Activated naive CD4-positive, alpha-beta T cell treated with anti-CD3 and anti-CD28 coated beads for 36 hours (primary cell): ENCODE data around the gene TM4SF5. TPM values are rescaled to one million over a fixed set of nuclear protein-coding genes. Genes with fewer than 3 reads are reported as not detected.
A peak's percentile ranks its signal among the peaks of the same experiment; 100 is the strongest.

Experiments
- CTCF ChIA-PET: fragments of 350-600 bp; sonication (Branson Sonifier 250); formaldehyde crosslinking; loops from one replicate; lab custom pipeline; 2021; ENCODE audit warnings: antibody characterized with exemption; lab: Charles Lee
- DNase-seq: peaks from one replicate; pipeline ENCODE4 v3.0.0-alpha.2; 2020
- H3K27ac Mint-ChIP-seq: one replicate; pipeline ENCODE4 v1.8.0; 2021; ENCODE audit warnings: mild to moderate bottlenecking, mixed read lengths
- H3K27me3 Mint-ChIP-seq: one replicate; pipeline ENCODE4 v1.8.0; 2021; ENCODE audit warnings: low read depth, mixed read lengths
- H3K36me3 Mint-ChIP-seq: one replicate; pipeline ENCODE4 v1.8.0; 2021; ENCODE audit warnings: low read depth, mixed read lengths
- H3K4me1 Mint-ChIP-seq: one replicate; pipeline ENCODE4 v1.8.0; 2021; ENCODE audit warnings: low read depth, mixed read lengths
- H3K4me3 Mint-ChIP-seq: one replicate; pipeline ENCODE4 v1.8.0; 2021; ENCODE audit warnings: mild to moderate bottlenecking, moderate library complexity, mixed read lengths
- H3K9me3 Mint-ChIP-seq: one replicate; pipeline ENCODE4 v1.8.0; 2021; ENCODE audit warnings: mixed read lengths
- intact Hi-C: fragments of 100-400 bp; cut with micrococcal nuclease; formaldehyde crosslinking; loops from one replicate; pipeline ENCODE4 v1.15.1; 2023
- total RNA-seq, 2 experiments: library from RNA; stranded (reverse); gene quantifications; one replicate each; pipeline ENCODE4 v1.2.3, GENCODE V29; 2021

The TM4SF5 gene
- total RNA-seq, 2 experiments from 2014 or later = not detected

DNA sequence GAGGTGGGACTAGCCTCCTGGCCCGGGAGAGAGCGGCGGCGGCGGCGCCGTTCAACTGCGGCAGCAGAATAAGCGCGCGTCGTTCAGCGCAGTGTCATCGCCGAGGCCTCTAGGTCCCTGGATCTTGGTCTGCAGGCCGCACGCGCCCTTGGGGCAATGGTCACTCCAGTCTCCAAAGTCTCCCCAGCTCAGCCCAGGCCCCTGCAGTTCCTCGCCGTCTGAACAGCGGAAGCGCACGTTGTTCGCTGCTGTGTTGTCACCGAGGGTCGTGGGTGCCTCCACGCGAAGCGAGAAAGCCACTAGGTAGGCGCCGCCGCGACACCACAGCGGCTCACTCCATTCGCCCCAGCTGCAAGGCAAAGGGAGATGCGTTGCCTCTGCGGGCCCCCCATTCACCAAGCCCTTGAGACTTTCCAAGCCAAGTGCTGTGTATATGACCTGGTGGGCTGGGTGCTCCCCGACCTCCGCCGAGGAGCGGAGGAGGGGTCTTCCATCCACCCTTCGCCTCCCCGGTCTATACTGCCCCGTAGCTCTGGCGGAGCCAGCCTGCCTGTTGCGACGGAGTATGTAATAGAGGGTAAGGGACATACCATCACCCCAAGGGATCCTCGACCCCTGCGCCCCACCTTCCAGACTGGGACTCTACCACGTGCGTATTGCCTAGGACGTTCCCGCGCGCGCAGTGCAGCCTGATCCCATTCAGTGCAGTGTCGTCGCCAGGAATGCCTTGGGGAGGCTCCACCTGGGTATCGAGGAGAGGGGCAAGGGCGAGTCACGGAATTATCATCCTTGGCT, 13.8 kb downstream of the TM4SF5 start:
- intact Hi-C loops = loop anchor here (10.0 kb wide), 1 partner anchor 221 kb away; the partner anchor contains the start of gene GGT6
- Mint-ChIP-seq H3K4me3 (peak overlapping the region; percentile 36), H3K4me1 (peaks cover 26% of the 10 kb centered on the region), H3K27ac (no peak overlapping the region), H3K27me3 (peaks cover 69% of the 10 kb centered on the region), H3K36me3 (peaks cover 2% of the 10 kb centered on the region), H3K9me3 (no peaks in the 10 kb centered on the region)
- CTCF ChIA-PET = interaction anchor here (1.2 kb wide), 1 partner anchor 11 kb away, joined by 3 read pairs; no protein-coding TSS in a partner anchor
- no peak for DNase-seq

DNA sequence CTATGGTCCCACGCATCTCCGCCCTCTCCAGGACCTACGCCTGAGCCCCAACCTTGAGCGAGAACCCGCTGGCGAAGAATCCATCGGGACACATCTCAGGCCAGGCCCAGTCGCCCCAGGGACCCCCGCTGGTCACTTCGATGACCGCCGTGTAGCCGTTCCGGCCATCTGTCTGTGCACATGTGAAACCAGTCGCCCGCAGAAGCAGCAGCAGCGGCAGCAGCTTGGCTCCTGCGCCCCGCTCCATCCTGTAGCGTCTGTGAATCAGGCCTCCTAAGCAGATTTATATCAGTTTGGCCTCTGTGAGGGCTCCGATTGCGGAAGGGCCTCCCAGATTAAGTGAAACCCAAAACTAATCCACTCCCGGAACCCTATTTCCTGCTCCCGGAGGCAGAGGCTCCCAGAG, 14.4 kb downstream of the TM4SF5 start, which contains the start of gene VMO1:
Gene VMO1, minus strand, starts transcription at position 259 of the 406 bp plus-strand sequence. Its CDS starts 12 bp downstream, at position 247.
- DNase-seq = peak; percentile 26
- CTCF ChIA-PET = interaction anchor here (0.7 to 1.2 kb wide), 3 partner anchors 11 to 99 kb away, joined by 3 to 4 read pairs (median 4); no protein-coding TSS in a partner anchor
- peak within 1 kb of the TSS; percentile 36 for H3K4me3 Mint-ChIP-seq
- peaks cover 66% of the 10 kb centered on the region for H3K27me3 Mint-ChIP-seq
- H3K27ac Mint-ChIP-seq = no peak within 1 kb of the TSS
- H3K9me3 Mint-ChIP-seq = no peaks in the 10 kb centered on the region
- intact Hi-C loops = loop anchor here (10.0 kb wide), 1 partner anchor 221 kb away; the partner anchor contains the start of gene GGT6
- H3K4me1 Mint-ChIP-seq = peaks cover 31% of the 10 kb centered on the region
- H3K36me3 Mint-ChIP-seq = peaks cover 2% of the 10 kb centered on the region

DNA sequence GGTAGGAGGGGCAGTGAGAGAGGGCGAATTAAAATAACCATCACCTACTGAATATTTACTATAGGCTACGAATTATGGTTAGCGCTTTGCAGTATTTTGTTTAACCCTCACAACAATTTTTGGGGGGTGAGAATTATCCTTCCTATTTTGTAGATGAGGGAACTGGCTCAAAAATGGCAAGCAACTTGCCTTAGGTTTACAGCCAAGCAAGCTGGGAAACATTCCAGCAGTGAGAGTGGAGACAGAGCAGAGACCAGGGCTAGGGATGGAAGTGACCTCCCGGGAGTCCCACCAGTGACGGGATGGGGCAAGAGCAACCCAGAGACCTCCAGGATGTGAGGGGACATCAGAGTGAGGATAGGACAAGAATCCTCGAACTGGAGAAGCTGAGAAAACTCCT, 14.8 kb downstream of the TM4SF5 start:
- CTCF ChIA-PET = interaction anchor here (0.7 to 1.2 kb wide), 4 partner anchors 12 to 99 kb away, joined by 3 to 4 read pairs (median 4); no protein-coding TSS in a partner anchor
- H3K27me3 Mint-ChIP-seq = peaks cover 66% of the 10 kb centered on the region

DNA sequence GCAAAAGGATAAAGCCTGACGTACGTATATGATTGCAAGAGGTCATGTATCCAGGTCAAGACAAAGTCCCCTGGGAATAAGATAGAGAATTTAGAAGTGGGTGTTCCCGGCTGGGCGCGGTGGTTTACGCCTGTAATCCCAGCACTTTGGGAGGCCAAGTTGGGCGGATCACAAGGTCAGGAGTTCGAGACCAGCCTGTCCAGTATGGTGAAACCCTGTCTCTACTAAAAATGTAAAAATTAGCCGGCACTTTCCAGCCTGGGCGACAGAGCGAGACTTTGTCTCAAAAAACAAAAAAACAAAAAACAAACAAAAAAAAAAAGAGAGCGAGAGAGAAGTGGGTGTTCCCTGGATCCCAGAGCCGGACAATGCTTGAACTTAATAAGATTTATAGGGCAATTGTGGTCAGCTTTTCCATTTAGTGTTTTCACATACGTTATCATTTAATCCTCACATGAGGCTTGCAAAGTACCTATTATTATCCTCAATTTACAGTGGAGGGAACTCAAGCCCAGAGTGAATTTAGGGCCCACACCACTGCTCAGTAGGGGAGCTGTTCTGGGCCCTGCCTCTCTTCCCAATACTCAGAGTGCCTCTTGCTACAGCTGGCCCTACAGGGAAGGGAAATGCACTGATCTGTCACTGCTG, 16.6 kb downstream of the TM4SF5 start:
- peak overlapping the region; percentile 85 for H3K4me3 Mint-ChIP-seq
- peaks cover 53% of the 10 kb centered on the region for H3K27me3 Mint-ChIP-seq
- no peaks in the 10 kb centered on the region for H3K9me3 Mint-ChIP-seq
- CTCF ChIA-PET = interaction anchor here (0.7 to 3.0 kb wide), 7 partner anchors 8 to 111 kb away, joined by 3 to 10 read pairs (median 3); partner anchors contain the start of genes C17orf107, PLD2 and PSMB6
- H3K4me1 Mint-ChIP-seq = peaks cover 33% of the 10 kb centered on the region
- no peak overlapping the region for H3K27ac Mint-ChIP-seq
- intact Hi-C loops = loop anchor here (10.0 kb wide), 1 partner anchor 223 kb away; the partner anchor contains the start of gene GGT6
- DNase-seq = no peak
- peaks cover 2% of the 10 kb centered on the region for H3K36me3 Mint-ChIP-seq

More for the DNA sequence above, 14.8 kb downstream of the TM4SF5 start:
- Mint-ChIP-seq H3K4me3 (no peak overlapping the region), H3K36me3 (peaks cover 2% of the 10 kb centered on the region), H3K27ac (no peak overlapping the region), H3K4me1 (peaks cover 33% of the 10 kb centered on the region), H3K9me3 (no peaks in the 10 kb centered on the region)
- no peak for DNase-seq
- intact Hi-C loops = loop anchor here (10.0 kb wide), 1 partner anchor 222 kb away; the partner anchor contains the start of gene GGT6

DNA sequence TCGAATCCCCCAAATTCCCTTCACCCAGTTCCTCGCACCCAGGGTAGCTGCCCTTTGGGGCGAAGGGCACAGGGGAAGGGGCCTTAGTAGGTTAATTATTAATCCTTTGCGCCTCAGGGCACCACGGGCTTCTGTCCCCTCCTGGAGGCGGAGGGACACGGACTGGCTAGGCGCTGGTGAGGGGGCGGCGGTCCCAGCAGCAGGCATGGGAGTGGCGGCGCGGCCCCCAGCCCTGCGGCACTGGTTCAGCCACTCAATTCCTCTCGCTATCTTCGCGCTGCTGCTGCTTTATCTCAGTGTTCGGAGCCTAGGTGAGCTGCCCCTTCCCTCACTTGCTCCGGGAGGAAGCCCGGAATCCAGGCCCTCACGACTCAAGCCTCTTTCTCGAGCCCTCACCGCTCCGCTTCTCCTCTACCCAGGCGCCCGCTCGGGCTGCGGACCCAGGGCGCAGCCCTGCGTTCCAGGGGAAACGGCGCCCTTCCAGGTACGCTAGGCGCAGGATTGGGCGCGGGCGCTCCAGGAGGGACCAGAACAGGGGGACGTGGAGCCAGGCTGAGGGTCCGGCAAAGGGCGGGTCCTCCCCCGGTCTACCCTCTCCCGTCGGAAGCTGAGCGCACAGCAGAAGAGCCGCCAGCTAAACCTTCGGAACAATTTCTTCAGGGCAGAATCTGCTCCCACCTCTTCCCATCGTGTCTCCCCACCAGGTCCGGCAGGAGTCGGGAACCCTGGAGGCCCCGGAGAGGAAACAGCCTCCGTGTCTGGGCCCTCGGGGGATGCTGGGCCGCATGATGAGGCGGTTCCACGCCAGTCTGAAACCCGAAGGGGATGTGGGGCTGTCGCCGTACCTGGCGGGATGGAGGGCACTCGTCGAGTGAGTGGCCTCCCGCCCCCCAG, 17.4 kb downstream of the TM4SF5 start, which contains the start of gene GLTPD2:
Gene GLTPD2, plus strand, starts transcription at position 158 of the 894 bp plus-strand sequence. Its CDS starts 48 bp downstream, at position 206.
- no peak for DNase-seq

DNA sequence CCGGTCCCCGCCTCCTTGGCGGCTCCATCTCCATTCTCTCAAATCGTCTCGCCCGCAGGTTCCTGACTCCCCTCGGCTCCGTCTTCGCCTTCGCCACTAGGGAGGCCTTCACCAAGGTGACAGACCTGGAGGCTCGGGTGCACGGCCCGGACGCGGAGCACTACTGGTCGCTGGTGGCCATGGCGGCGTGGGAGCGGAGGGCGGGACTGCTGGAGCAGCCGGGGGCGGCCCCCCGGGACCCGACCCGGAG, 17.9 kb downstream of the TM4SF5 start:
- Mint-ChIP-seq H3K36me3 (peaks cover 2% of the 10 kb centered on the region), H3K27ac (peak overlapping the region; percentile 46), H3K9me3 (no peaks in the 10 kb centered on the region), H3K4me1 (peaks cover 31% of the 10 kb centered on the region), H3K27me3 (peaks cover 40% of the 10 kb centered on the region), H3K4me3 (peak overlapping the region; percentile 85)
- DNase-seq = no peak
- CTCF ChIA-PET = interaction anchor here (0.7 to 3.0 kb wide), 21 partner anchors 8 to 232 kb away, joined by 3 to 12 read pairs (median 4); partner anchors contain the start of genes ARRB2, CHRNE, PLD2 and RNF167
- intact Hi-C loops = loop anchor here (10.0 kb wide), 1 partner anchor 225 kb away; the partner anchor contains the start of gene GGT6

More for the DNA sequence above, 17.4 kb downstream of the TM4SF5 start, which contains the start of gene GLTPD2:
- CTCF ChIA-PET = interaction anchor here (0.7 to 3.0 kb wide), 15 partner anchors 9 to 232 kb away, joined by 3 to 12 read pairs (median 3); partner anchors contain the start of genes ARRB2, C17orf107, CHRNE and PLD2
- intact Hi-C loops = loop anchor here (10.0 kb wide), 1 partner anchor 224 kb away; the partner anchor contains the start of gene GGT6
- Mint-ChIP-seq H3K4me3 (peak within 1 kb of the TSS; percentile 85), H3K27ac (peak within 1 kb of the TSS; percentile 46), H3K27me3 (peaks cover 46% of the 10 kb centered on the region), H3K4me1 (peaks cover 33% of the 10 kb centered on the region), H3K9me3 (no peaks in the 10 kb centered on the region), H3K36me3 (peaks cover 2% of the 10 kb centered on the region)

DNA sequence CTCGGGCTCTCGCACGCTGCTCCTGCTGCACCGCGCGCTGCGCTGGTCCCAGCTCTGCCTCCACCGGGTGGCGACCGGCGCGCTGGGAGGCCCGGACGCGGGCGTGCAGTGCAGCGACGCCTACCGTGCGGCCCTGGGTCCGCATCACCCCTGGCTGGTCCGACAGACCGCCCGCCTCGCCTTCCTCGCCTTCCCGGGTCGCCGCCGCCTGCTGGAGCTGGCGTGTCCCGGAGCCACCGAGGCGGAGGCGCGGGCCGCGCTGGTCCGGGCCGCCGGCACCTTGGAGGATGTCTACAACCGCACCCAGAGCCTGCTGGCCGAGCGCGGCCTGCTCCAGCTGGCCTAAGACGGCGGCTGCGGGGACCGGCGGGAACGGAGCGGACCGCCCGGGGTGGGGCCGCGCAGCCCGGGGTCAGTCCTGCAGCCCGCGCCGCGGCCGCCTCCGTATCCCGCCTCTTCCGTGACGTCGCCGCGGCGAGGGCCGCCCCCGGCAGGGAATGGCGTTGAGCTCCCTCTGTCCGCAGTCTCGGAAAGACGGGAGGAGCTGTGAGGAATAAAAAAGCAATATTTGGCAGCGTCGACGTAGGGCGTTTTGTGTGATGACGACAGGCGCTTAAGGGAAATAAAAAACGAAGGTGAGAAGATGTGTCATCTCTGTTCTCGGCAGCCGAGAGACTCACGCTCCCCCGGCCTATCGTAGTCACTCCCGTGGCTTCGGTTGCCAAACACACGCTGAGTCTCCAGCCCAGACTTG, 18.4 kb downstream of the TM4SF5 start:
- CTCF ChIA-PET = interaction anchor here (0.6 to 3.0 kb wide), 28 partner anchors 8 to 233 kb away, joined by 3 to 12 read pairs (median 4); partner anchors contain the start of genes ARRB2, CHRNE, PLD2 and RNF167
- no peaks in the 10 kb centered on the region for H3K9me3 Mint-ChIP-seq
- peaks cover 2% of the 10 kb centered on the region for H3K36me3 Mint-ChIP-seq
- H3K4me1 Mint-ChIP-seq = peaks cover 30% of the 10 kb centered on the region
- DNase-seq = peak; percentile 93
- peak overlapping the region; percentile 95 for H3K27ac Mint-ChIP-seq
- peak overlapping the region; percentile 85 for H3K4me3 Mint-ChIP-seq
- intact Hi-C loops = loop anchor here (1.0 to 10.0 kb wide), 9 partner anchors 17 to 225 kb away; partner anchors contain the start of genes ARRB2, CXCL16, GGT6 and MED11
- peaks cover 38% of the 10 kb centered on the region for H3K27me3 Mint-ChIP-seq

DNA sequence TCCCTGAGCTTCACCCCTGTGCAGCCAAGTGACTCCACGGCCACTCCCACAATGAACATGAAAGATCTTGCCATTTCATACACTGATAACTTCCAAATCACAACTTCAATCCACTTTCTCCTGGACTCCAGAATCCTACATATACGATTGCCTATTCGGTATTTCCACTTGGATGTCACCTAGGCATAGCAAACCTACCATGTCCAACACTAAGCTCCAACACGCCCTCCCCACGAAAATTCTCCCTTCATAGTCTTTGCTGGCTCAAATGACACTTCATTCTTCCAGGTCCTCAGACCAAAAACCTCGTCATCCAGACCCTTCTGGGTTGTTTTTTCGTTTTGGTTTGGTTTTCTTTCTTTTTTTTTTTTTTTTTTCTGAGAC, 19.0 kb downstream of the TM4SF5 start:
- no peak for DNase-seq
- H3K4me1 Mint-ChIP-seq = peaks cover 30% of the 10 kb centered on the region
- H3K9me3 Mint-ChIP-seq = no peaks in the 10 kb centered on the region
- H3K36me3 Mint-ChIP-seq = peaks cover 2% of the 10 kb centered on the region
- H3K27ac Mint-ChIP-seq = peak overlapping the region; percentile 95
- H3K4me3 Mint-ChIP-seq = peak overlapping the region; percentile 85
- H3K27me3 Mint-ChIP-seq = peaks cover 32% of the 10 kb centered on the region
- CTCF ChIA-PET = interaction anchor here (0.6 to 3.0 kb wide), 22 partner anchors 8 to 226 kb away, joined by 3 to 12 read pairs (median 4); partner anchors contain the start of genes ARRB2, PLD2, RNF167 and SLC25A11
- intact Hi-C loops = loop anchor here (1.0 to 2.0 kb wide), 8 partner anchors 17 to 158 kb away; partner anchors contain the start of genes ARRB2, CXCL16, MED11 and MINK1

DNA sequence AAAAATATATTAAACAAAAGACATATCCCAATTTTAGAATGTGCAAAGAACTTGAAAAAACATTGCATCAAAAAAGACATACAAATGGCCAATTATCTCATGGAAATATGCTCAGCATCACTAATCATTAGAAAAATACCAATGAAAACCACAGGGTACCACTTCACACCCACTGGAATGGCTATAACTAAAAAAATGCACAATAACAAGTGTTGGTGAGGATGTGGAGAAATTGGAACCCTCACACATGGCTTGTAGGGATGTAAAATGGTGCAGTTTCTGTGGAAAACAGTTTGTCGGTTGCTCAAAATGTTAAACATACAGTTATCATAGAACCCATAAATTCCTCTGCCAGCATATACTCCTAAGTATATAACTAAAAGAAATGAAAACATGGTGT, 23.5 kb downstream of the TM4SF5 start:
- DNase-seq = no peak
- Mint-ChIP-seq H3K9me3 (no peaks in the 10 kb centered on the region), H3K36me3 (peaks cover 11% of the 10 kb centered on the region), H3K27ac (peak overlapping the region; percentile 97), H3K27me3 (no peaks in the 10 kb centered on the region), H3K4me1 (peaks cover 29% of the 10 kb centered on the region), H3K4me3 (peak overlapping the region; percentile 100)
- CTCF ChIA-PET = no interaction called here
- intact Hi-C loops = loop anchor here (5.0 kb wide), 1 partner anchor 653 kb away; the partner anchor contains the start of genes CYB5D2 and ZZEF1

DNA sequence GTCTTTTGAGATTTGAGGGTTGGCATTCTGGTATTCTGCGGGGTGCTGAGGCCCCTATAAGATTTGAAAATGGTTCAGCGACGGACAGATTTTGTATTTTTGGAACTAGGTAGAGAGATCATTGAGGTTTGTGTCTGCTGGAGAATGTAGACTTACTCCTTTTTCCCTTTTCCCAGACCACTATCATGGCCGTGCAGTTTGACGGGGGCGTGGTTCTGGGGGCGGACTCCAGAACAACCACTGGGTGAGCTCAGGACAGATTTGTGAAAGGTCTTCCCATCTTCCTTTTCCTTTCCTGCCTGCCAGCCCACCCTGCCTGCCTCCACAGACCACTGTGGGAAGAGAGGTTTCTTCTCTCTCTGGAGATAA, 24.9 kb downstream of the TM4SF5 start:
- H3K36me3 Mint-ChIP-seq = peaks cover 17% of the 10 kb centered on the region
- DNase-seq = peak; percentile 44
- CTCF ChIA-PET = interaction anchor here (0.6 to 1.0 kb wide), 3 partner anchors 9 to 253 kb away, joined by 3 read pairs; no protein-coding TSS in a partner anchor
- intact Hi-C loops = loop anchor here (5.0 kb wide), 1 partner anchor 654 kb away; the partner anchor contains the start of genes CYB5D2 and ZZEF1
- peak overlapping the region; percentile 97 for H3K27ac Mint-ChIP-seq
- H3K27me3 Mint-ChIP-seq = no peaks in the 10 kb centered on the region
- H3K4me3 Mint-ChIP-seq = peak overlapping the region; percentile 100
- no peaks in the 10 kb centered on the region for H3K9me3 Mint-ChIP-seq
- H3K4me1 Mint-ChIP-seq = peaks cover 28% of the 10 kb centered on the region
